HG03378 (cell line): ENCODE measurements around the gene SLC25A19.
"Not testable (repeated sequence)": the region's sequence is repeated elsewhere in the genome, so short reads cannot be mapped to it uniquely, and the experiment has no call there.

Source experiments
- ATAC-seq: cut with Tn5 transposase; IDR thresholded peaks from one replicate; pipeline ENCODE4 v1.9.1; 2021; ENCODE audit warnings: mild to moderate bottlenecking, moderate library complexity; ENCODE audit not compliant: unreplicated experiment

The SLC25A19 gene

GRCh38 chr17:75267411-75268232, 21.6 kb downstream of the SLC25A19 start:
- ATAC-seq, result no peak

GRCh38 chr17:75267153-75267410, 22.2 kb downstream of the SLC25A19 start:
- ATAC-seq, result no peak

GRCh38 chr17:75266316-75267152, 22.7 kb downstream of the SLC25A19 start:
- no peak for ATAC-seq

GRCh38 chr17:75265614-75266315, 23.5 kb downstream of the SLC25A19 start:
- ATAC-seq, result no peak

GRCh38 chr17:75263055-75263454, 26.2 kb downstream of the SLC25A19 start:
- ATAC-seq, result no peak

GRCh38 chr17:75262112-75262606, 27.1 kb downstream of the SLC25A19 start:
- no peak for ATAC-seq

GRCh38 chr17:75261336-75262111, 27.7 kb downstream of the SLC25A19 start, which contains the start of the genes GGA3 and MRPS7:
Gene GGA3, minus strand, starts transcription at chr17:75261606. Its CDS starts 19 bp downstream, at chr17:75261587.
Gene MRPS7, plus strand, starts transcription at chr17:75261879. Its CDS starts 22 bp downstream, at chr17:75261901.
- peak; percentile 60 for ATAC-seq

GRCh38 chr17:75260641-75261335, 28.4 kb downstream of the SLC25A19 start:
- peak; percentile 26 for ATAC-seq

- ATAC-seq, result not testable (repeated sequence)
Observed at GRCh38 chr17:75257228-75257627, 32.0 kb downstream of the SLC25A19 start.

GRCh38 chr17:75255954-75256698, 33.1 kb downstream of the SLC25A19 start:
- not testable (repeated sequence) for ATAC-seq

GRCh38 chr17:75252039-75252816, 37.0 kb downstream of the SLC25A19 start:
- no peak for ATAC-seq

- ATAC-seq, result peak; percentile 87
Observed at GRCh38 chr17:75250009-75250471, 39.2 kb downstream of the SLC25A19 start.

GRCh38 chr17:75249564-75249963, 39.7 kb downstream of the SLC25A19 start:
- no peak for ATAC-seq

- no peak for ATAC-seq
Observed at GRCh38 chr17:75246404-75246803, 42.8 kb downstream of the SLC25A19 start.

GRCh38 chr17:75245011-75245410, 44.2 kb downstream of the SLC25A19 start:
- ATAC-seq, result no peak

- no peak for ATAC-seq
Observed at GRCh38 chr17:75244133-75244866, 44.9 kb downstream of the SLC25A19 start.

GRCh38 chr17:75242461-75243042, 46.7 kb downstream of the SLC25A19 start:
- no peak for ATAC-seq
